Fibroblast of skin of scalp (primary cell): ENCODE results near the gene CSNK2B.
"Not testable (repeated sequence)": the region's sequence is repeated elsewhere in the genome, so short reads cannot be mapped to it uniquely, and the experiment has no call there.

Experiments
- DNase-seq: peaks from one replicate; pipeline ENCODE4 v3.0.0-alpha.2; 2013

The CSNK2B gene

GRCh38 chr6:31690231-31691077, 24.6 kb downstream of the CSNK2B start:
- DNase-seq: no peak

GRCh38 chr6:31691078-31691463, 25.2 kb downstream of the CSNK2B start:
- DNase-seq: no peak

- no peak for DNase-seq
Measured at GRCh38 chr6:31691564-31692108, 25.8 kb downstream of the CSNK2B start.

DNA sequence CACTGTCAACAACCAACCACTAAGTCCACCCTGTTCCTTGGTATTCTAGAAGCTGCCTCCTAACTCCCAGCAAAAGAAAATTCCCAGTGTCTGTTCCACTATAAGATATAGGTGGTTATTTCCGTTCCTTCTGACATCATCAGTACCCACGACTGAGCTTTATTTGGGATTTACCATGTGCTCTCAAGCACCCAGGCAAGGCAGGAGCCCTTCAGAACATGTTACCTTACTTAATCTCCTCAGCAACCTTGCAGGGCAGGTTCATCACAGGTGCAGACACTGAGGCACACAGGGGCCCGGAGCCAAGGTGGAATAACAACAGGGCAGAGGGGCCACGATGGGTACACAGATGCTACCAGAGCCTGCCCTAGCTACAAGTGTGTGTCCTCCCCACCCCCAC, 26.5 kb downstream of the CSNK2B start:
- DNase-seq: no peak

- DNase-seq: no peak
Measured at GRCh38 chr6:31692886-31693285, 27.0 kb downstream of the CSNK2B start.

- DNase-seq: no peak
Measured at GRCh38 chr6:31693535-31693934, 27.7 kb downstream of the CSNK2B start.

DNA sequence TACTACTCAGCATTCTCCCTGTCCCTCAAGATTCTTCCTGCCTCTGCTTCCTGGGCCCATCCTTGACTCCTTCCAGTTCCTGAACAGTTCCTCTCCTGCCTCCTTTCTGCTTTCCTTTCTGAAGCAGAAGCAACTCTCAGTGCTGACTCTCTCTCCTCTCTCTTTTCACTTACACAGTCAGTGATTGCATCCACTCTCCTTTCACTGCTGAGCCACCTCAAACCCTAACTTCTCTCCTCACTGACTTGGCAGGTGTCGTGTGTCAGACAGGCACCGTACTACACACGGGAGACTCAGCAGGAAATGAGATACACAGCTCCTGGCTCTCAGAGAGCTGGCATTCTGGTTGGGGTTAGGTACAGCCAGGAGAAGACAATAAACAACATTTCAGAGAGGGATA, 31.7 kb downstream of the CSNK2B start:
- DNase-seq: no peak

GRCh38 chr6:31700740-31701401, 35.0 kb downstream of the CSNK2B start:
- DNase-seq: no peak

DNA sequence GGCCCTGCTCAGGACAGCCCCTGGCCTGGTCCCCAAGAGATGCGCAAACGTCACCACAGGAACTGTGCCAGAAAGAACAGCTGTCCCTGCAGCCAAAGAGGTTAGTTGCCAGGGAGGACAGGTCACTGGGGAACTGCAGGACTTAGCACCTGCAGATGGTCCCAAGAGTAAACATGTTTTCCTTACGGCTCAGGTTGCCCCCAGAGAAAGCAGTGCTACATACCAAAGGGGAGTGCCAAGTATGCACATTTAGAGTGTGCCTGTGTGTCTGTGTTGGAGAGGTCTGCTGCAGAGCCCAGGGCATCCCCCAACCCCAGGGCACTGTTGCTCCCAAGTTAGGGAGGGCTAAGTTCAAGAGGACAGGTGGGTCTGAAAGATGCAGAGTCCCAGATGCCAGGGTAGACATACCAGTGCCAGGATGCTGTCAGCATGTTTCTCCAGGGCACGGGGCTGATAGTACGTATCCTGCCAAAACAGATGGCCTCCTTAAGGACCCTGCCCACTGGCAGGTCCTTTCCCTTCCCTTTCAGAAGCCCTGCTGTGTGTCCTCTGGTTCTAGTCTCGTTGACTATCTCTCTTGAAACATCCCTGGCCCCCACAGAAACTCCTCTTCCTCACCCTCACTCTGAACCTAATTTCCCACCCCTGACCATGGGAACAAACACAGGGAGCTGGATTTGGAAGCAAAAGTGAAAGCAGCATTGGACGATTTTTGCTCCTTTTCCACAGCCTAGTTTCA, 36.0 kb downstream of the CSNK2B start:
- peak; percentile 12 for DNase-seq

DNA sequence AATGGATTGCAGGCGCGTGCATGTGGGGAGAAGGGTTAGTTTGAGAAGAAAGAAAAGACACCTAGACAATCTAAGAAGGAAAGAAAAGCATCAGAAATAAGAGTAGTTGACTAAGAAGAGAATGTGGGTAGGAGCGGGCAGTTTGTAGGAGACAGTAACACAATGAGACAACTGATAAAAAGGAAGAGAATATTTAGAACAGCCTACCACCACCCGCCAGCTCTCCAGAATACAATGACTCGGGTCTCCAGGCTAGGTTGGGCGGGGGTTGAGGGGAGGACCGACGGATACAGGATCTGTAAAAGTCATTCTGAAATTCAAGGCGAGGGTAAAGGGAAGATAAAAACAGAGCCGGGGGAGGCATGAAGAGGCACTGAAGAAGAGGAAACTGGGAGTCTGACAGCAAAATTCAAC, 36.5 kb downstream of the CSNK2B start:
- no peak for DNase-seq

GRCh38 chr6:31702819-31703716, 37.2 kb downstream of the CSNK2B start, which contains the start of gene ABHD16A:
Gene ABHD16A, minus strand, starts transcription at chr6:31703324. Its CDS starts 43 bp downstream, at chr6:31703281.
- DNase-seq: peak; percentile 98

DNA sequence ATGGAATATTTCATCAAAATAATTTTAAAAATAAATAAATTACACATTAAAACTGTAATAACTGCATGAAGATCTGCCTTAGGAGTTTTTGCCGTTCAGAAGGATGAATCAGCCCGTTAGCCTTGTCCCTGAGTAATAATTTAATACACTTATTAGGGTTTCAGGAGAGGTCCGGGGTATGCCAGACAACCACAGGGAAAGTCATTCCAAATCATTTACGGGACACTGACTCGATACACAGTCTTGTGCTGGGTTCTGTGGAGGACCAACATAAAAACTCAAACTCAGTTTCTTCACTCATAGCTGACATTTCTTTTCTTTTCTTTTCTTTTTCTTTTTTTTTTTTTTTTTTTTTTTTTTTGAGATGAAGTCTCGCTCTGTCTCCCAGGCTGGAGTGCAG, 40.1 kb downstream of the CSNK2B start:
- no peak for DNase-seq

DNA sequence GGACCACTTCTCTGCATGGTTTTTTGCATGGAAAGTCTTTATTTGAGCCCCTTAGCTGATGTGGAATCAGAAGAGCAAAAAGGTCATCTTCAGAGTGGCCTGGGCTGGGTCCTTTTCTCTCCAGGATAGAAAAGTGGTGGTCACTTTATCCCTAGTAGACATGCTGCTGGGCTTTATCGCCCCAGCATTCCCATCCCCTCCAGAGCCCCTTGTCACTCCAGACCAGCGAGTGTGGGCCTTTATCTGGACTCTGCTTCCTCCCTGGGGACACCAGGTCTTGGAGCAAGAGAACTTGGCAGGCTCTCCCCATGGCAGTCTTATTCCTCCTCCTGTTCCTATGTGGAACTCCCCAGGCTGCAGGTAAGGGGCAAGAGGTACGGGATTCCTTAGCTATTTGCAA, 40.7 kb downstream of the CSNK2B start, which contains the start of gene LY6G6F:
TSS of gene LY6G6F (plus strand) at position 268 of the 400 bp plus-strand sequence. CDS start at position 309, 41 bp downstream.
- no peak for DNase-seq

- no peak for DNase-seq
Measured at GRCh38 chr6:31707701-31708100, 41.8 kb downstream of the CSNK2B start.

- no peak for DNase-seq
Measured at GRCh38 chr6:31708224-31708623, 42.3 kb downstream of the CSNK2B start.

- not testable (repeated sequence) for DNase-seq
Measured at GRCh38 chr6:31709157-31709556, 43.3 kb downstream of the CSNK2B start.

DNA sequence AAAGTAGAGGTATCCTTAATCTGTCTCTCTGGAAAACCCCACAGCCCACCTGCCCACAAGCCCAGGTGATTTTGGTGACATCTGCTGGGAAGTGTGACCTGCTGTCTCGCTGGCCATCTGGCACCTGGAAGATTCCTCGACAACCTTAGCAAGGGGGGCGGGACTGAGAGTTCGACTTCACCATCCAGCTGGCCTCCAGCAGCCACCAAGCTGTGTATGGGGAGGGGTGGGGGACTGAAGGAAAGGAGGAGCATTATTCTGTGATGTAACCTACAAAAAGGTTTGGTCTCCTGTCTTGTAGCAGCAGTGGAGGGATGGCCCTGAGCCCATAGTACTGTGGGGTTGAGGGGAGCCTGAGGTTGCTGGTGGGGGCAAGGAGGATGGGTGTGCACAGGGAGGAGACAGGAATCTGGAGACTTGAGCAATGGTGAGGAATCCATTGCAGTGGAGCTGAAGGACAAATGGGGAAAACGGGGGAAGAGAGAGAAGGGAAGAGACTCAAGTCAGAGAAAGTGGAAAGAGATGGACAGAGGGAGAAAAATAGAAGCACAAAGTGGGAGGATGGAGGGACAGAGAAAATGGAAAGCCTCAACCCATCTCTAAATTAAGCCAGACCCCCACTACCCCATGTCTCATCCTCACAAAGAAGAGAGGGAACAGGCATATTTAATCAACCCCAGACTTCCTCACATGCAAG, 44.8 kb downstream of the CSNK2B start:
- no peak for DNase-seq

GRCh38 chr6:31711233-31711632, 45.4 kb downstream of the CSNK2B start:
- no peak for DNase-seq

DNA sequence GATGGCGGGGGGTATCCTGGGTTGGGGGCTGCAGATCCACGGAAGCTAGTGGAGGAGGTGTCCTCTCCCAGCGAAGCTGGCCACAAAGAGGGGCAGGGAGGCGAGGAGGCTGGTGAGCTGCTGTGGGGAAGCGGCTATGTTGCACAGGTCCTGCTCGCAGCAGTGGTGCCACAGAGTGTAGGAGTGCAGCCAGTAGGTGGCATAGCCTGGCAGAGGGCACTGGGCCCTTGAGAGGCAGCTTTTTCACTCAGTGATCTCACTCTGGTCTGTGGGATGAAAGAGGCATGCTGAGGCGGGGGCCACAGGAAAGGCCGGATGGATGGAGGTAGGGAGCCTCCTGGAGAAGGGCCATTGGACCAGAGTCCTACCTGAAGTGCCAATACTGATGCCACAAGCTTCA, 46.4 kb downstream of the CSNK2B start:
- no peak for DNase-seq

DNA sequence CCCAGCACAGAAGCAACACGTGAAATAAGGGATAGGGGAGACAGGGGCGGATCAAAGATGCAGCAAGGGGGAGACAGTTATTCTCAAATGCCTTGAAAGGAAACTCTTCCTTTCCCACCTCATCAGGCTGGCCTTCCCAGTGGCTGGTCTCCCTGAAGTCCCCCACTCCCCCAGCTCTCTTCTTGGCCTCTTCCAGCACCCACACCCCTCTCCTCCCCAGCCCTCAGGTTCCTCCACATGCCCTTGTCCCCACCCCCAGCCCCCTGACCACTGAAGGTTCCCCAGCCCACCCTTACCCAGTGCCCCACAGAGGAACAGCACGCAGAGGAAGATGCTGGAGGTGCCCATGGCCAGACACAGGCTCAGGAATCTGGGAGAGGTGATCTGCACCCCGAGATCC, 47.6 kb downstream of the CSNK2B start:
- no peak for DNase-seq
